ENCODE measurements around the gene UMAD1.
"Not testable (repeated sequence)": the region's sequence is repeated elsewhere in the genome, so short reads cannot be mapped to it uniquely, and the experiment has no call there.

Gene UMAD1

DNA sequence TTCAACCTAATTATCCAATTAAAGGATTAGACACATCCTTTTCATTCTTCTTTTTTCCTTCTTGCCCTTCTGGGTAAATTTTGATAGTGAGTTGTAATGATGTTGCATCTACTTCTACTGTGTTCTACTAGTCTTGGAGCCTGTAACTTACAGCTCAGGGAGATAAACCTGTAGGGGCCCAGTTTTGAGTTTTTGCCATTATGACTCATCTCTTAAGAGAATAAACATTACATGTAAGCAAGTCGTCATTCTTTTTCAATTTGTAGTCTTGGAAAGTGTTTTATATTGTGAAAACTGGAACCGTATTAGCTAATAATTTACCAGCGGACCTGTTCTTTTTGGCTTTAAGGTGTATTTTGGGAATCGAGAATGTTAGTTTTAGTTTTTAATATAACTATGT, 167.6 kb downstream of the UMAD1 start:
- no peak for DNase-seq

DNA sequence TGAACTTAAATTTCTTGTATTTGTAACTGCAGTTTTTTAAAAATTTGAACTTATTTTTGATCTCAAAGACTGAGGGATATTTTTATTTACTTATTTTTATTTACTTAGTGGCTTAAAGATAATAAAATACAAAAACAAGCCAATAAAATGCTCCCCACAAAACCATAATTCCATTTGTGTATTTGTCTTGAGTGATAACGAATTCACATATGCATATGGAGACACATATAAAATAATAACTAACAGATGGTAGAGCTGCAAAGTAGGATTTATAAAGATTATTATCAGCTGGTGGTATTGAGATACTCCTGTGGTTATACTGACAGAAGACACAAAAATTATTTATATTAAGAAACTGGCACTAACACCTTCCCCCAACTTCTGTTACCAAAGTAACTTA, 168.1 kb downstream of the UMAD1 start:
- no peak for DNase-seq

DNA sequence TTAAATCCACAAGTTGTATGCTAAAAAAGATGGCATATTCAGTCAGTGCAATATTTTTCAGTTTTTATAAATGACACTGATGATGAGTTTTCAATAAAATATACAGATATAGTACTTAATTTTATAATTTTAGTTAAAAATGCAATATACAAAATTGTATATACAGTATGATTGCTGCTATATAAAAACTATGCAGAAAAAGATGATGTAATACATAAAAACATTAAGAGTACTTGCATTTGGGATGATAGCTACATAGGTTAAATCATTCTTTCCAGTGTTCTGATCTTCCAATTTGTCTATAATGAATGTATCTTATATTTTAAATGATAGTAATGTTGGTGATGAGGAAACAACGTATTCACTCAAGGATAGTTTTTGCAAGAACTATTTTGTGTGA, 169.8 kb downstream of the UMAD1 start:
- no peak for DNase-seq

DNA sequence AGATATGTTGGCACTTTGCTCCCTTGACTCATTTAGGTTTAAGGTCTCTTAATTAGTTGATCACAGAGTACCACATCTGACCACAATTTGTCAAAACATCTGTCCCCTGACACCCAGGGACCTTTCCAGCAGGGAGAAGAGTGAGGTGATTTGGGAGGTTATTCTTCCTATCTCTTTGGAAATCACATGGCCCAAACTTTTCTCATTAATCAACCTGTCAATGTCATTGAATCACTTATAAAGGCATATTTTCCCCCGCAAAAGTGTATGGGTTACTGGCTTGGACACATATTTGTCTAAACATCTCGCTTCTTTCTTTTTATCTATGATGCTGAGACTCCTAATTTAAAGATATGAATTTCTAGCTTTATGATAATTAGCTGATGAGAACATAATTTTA, 170.3 kb downstream of the UMAD1 start:
- DNase-seq: no peak

DNA sequence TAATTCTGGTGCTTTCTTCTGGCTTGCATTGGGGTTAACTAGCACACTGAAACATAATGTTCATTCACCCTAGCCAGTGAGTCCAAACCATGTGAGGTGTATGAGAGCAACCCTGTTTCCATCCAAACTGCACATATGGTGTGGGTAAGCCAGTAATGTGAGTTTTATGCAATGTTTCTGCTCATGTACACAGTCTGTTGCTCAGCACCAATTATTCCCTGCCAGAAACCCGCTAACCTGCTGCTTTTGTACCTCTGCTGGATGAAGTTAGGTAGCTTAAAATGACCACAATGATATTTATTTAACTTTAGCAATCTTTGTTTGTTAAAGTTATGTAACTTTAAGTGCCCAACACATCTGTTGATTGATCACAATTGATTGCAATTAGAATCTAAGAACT, 171.6 kb downstream of the UMAD1 start:
- no peak for DNase-seq

DNA sequence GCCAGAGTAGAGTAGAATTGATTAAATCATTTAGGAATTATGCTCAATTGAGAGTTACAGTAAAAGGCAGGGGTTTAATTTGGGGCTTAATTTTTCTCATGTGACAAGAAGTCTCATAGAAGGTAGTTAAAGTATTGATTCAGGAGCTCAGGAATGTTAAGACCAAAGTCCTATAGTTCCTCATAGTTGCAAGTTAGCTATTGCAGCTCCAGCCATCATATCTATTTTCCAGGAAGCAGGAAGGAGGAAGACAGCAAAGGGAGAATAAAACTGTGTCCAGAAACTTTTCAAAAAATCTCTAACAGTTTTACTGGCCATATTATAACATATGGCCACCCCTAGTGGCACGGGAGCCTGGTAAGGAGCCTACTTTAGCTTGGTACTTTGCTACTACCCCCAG, 174.8 kb downstream of the UMAD1 start:
- no peak for DNase-seq

DNA sequence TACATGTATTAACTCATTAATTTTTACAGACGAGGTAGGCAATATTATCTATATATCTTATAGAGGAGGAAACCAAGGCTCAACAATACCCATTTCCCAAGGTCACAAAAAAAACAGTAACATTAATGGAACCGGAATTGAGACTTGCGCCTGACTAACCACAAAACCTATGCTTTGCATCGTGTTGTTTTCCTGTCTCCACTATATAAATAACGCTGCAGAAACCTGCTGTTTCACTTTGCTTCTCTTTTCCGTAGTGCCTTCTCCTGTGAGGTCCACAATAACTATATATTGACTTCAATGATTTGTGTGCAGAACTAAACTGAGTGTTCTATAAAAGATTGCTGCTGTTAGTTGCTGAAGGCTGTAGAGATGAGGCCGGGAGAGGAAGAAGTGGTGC, 175.5 kb downstream of the UMAD1 start:
- DNase-seq: no peak

DNA sequence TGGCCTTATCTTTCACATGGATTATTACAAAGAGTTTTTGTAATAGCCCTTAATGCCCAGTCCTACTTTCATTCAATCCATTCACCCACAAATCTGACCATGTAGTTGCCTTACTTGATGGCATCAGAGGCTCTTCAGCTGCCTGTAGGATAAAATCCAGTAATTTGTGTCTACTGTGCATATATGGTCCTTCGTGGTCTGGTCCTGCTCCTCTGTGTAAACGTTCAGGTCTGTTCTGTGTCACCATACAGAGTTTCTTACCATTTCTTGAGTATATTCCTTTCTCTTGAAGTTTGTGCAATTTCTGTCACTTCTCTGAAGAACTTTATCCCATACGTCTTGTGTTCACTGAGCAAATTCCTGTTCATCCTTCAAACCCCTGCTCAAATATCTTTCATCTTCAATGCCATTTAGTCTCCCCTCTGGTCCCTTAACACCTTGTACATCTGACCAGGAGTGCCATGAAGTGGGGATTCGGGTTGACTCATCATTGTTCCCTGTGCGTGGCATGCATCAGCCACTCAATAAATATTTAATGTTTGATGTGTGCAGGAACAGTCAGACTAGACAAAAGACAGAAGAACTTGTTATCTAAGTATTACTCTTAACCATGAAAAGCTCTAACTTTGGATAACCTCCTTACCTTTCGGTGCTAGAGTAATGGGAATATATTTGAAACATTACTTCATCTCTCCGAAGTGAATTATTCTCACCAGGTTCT, 176.4 kb downstream of the UMAD1 start:
- no peak for DNase-seq

DNA sequence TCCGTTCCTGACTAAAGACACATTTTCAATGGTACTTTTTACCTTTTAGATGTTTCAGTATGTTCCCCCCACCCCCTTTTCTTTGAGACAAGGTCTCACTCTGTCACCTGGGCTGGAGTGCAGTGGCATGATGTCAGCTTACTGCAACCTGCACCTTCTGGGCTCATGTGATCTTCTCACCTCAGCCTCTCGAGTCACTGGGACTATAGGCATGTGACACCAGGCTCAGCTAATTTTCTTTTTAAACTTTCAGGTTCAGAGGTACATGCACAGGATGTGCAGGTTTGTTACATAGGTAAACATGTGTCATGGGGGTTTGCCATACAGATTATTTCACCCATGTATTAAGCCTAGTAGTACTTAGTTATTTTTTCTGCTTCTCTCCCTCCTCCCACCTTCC, 177.2 kb downstream of the UMAD1 start:
- DNase-seq: no peak

DNA sequence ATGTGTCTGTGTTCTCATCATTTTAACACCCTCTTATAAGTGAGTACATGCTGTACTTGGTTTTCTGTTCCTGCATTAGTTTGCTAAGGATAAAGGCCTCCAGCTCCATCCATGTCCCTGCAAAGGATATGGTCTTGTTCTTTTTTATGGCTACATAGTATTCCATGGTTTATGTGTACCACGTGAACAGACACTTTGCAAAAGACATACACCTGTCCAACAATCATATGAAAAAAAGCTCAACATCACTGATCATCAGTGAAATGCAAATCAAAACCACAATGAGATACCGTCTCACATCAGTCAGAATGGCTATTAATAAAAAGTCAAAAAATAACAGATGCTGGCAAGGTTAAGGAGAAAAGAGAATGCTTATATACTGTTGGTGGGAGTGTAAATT, 177.6 kb downstream of the UMAD1 start:
- DNase-seq: not testable (repeated sequence)

DNA sequence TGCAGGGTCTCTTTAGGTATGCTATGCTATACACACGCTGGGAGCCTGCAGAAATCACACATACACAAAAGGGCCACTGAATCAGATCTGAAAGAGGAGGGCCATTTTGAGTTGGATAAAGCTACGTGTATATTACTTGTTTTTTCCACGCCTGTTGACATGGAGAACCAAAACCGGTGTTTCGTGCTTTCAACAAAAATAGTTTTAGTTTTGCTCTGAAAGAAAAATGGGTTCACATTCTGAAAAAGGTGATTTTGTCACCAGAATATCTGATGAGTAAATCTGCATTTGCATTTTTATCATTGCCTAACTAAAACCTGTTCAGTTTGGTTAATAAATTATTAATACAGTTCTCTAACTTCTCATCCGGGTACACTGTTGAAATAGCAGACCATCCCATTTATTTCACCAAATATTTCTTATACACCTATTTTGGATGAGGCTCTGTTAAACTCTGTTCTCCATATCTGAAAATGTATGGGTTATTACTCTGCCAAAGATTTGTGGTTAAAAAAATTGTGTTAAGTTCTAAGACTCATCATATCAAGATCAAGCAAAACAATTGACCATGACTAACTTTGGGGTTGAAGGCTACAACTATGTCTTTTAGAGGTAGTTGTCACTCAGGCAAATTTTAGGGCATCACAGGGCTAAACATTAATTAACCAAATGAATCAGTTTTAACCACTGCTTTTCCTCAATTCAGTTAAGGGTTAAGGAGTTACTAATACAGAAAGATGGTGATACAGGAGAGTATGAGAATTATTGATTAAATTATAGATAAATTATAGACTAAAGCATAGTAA, 179.1 kb downstream of the UMAD1 start:
- no peak for DNase-seq

DNA sequence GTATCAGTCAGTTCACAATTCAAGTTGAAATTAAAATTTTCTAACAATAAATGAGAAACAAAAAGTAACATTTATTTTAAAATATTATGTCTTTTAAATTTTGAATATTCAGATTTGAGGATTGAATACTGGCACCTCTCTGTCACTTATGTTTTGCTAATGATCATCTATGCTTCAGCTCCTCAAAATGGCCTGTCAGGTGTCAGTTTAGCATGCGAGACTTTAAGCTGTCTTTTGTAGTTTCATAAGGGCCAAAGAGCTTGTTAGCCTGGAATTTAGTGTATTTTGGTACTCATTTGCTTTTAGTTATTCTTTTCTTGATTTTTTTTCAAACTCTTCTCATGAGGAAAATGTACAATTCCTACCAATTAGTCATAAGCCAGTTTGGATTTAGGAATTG, 179.9 kb downstream of the UMAD1 start:
- no peak for DNase-seq

DNA sequence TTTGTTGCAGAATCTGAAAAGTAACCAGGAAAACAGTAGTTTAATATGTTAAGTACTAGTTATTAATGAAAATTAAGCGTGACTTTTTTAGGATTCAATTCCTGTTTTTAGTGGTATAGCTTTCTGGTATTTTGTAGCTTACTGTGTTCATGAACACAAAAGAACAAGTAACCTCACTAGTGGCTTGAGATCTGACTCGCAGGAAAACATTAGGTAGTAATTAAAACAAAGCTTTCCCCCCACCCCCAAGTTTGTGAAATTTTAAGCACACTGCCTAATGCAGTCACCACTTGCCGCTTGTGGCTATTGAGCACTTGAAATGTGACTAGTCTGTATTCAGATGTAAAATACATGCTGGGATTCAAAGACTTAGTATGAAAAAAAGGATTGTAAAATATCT, 180.4 kb downstream of the UMAD1 start:
- peak; percentile 24 for DNase-seq

DNA sequence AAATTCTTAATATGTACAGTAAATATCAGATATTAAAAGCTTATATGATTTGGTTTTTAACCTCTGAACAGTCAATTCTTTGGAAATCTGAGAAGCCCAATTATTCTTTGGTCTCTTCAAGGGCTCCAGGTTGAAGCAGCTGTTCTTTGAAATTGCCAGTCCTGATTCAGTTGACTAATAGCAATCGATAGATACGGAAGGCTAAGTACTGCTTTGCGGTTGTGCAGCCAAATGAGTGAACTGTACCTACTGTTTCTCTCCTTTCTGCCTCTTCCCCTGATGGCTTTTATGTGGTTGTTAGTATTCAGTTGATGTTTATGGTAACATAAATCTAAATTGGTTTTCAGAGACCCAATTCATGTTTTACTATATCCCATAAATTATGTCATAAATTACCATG, 181.0 kb downstream of the UMAD1 start:
- DNase-seq: peak; percentile 88

DNA sequence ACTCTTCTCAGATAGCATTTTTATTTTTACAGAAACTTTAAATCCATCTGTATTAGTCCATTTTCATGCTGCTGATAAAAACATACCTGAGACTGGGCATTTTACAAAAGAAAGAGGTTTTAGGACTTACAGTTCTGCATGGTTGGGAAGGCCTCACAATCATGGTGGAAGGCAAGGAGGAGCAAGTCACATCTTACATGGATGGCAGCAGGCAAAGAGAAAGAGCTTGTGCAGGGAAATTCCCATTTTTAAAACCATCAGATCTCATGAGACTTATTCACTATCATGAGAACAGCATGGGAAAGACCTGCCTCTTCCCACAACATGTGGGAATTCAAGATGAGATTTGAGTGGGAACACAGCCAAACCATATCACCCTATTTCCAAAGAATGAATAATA, 184.7 kb downstream of the UMAD1 start:
- DNase-seq: not testable (repeated sequence)

DNA sequence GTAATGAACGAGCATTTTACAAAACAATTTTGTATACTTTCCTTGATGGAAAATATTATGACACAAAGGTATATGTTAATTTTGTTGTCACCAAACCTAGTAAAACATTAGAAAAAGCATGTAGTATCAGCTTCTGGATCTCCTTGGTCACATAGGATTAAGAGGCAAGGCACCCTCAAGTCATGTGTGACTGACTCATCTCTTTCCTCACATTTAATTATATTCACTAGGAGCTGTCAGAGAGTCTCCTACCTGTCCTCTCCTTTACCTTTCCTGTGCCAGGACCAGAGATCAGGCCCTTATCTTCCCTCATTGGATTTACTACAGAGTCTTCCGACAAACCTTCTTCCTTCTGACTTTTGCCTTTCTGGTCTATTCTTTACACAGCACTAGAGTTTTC, 189.1 kb downstream of the UMAD1 start:
- DNase-seq: peak; percentile 26

DNA sequence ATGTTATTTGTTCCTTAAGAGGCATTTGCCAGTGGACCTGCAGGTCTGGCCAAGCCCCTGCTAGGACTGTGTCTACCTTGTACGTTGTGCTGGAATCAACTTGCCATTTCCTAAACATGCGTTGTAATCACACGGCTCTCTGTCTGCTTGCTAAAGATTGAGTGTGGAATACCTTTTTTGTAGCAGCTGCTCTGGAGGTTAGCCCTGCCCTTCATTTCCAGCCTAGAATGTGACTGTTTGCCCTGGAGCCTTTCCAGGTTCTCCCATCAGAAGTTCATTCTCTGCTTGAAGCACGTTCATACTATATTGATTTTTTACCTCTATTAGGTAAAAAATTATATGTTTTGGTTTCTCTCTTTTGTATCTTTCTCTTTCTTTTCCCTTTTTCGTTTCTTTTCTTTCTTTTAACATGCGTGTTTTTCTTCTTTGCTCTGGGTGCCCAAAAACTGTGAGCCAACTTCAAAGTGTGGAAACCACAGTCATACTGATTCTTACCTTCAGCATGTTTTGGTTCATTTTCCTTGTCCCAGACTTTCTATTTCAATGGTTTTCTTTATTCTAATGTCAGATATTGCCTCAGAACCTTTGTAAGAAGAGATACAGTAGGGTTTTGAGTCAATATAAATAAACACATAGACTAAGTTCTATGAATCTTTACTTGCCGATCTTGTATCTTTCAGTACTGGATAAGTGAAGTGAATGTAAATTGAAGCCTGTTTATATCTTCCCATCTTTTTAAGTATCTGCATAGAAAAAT, 189.7 kb downstream of the UMAD1 start:
- peak; percentile 85 for DNase-seq

DNA sequence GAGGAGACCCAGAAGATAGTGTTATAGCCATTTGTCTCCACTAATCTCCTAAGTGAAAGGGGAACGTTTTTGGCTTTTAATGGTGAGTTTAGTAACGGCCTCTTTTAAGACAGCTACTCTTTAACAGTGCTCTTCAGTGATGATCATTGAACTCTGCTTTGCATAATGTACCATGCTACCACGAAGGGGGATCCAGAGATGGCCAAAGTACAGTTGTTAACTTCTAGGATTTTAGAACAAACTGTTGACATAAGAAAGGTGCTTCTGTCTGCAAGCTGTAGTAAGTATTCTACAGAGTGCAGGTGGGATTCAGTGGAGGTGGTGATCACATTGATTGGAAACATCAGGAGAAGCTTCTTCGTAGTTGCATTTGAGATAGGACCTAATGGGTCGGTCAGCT, 192.0 kb downstream of the UMAD1 start:
- no peak for DNase-seq

DNA sequence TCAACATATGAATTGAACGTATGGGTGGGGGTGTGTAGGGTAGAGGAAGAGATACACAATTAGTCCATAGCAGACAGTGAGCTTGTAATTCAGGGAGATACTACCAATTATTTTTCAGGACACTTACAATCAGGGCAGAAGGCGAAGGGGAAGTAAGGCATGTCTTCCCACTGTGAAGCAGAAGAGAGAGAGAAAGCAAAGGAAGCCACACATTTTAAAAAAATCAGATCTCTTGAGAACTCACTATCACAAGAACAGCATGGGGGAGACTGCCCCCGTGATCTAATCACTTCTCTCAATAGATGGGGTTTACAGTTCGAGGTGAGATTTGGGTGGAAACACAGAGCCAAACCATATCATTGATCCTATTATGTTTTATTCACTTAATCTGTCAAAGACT, 194.2 kb downstream of the UMAD1 start:
- DNase-seq: no peak

DNA sequence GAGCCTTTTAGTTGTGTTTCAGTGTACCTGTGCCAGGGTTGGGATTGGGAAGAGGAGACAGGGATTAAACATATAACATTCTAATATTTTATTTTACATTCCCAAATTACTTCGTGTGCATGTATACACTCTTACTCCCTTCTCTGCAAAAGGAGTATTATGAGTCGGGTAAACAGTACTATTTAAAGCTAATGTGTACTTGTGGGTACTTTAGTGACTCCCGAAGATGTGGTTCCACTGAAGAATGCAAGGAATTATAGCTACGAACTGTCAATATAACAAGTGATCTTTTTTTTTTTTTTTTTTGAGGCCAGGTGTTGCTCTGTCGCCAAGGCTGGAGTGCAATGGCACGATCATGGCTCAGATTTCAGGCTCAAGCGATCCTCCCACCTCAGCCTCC, 200.5 kb downstream of the UMAD1 start:
- DNase-seq: no peak

DNA sequence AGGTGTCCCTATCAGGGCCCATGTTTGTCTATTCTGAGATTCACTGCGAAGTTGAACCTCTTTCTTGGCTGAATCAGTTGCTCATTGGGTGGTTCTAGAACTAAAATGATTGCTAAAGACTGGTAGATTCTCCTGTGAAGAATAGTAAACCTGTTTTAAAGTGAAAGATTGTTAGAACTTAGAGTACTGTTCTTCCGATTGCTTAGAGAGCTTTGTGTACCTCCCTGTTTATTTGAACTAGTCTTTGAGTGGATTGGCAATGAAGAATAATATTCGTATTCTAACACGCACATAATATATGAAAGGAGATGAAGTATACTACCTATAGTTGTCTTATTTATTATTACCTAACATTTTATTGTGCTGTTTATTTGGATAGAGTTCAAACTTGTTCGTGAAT, 202.7 kb downstream of the UMAD1 start:
- DNase-seq: no peak

DNA sequence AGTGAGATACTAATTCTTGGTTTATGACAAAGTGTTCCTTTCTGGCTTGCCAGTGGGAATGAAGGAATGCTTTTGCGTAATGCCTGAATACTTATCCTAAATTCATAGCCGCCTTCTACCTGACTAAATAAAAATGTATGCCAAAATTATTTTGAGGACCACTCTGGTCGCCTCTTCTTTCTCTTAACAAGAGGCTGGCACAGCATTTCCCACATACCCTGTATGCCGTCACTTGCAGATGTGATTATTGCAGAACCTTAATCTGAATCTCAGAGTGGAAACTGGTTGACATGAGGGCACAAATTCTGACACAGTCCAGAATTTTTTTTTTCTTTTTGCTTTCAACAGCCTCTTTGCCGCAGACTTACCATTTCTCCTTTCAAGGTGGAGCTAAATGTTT, 203.4 kb downstream of the UMAD1 start:
- DNase-seq: no peak

DNA sequence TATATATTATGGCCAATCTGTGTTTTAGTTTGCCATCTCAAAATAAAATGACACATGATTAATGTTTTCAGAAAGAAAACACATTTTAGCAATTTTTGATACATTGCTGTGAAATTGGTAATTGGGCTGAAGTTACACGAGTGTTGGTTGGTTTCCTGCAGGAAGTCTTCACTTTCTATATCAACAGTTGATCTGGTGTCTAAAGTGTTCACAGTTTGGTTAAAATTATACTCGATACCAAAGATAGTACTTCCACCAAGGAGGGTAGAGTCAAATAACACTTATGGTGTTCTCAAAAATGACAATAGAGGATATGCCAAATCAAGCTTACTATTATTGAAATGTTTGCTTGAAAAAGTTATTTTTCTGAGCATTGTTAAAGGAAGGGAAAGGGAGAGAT, 207.7 kb downstream of the UMAD1 start:
- DNase-seq: no peak

DNA sequence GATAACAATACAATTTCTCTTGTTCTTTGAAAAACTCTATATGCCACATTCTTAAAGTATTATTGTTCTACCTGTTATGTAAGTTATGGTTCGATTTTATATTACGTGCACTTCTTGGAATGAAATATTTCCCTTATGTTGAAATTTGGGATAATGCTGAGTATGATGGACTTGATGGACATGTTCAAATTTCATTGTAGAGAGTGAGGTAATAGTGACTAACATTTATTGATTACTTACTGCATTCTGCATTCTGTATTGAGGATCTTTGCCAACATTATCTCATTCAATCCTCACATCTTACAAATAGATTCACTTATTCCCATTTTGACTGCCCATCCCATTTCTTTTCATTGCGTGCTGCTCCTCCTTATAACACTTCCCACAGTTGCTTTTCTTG, 208.3 kb downstream of the UMAD1 start:
- DNase-seq: no peak

Data from NCI-H146 (cell line).